H1 (cell line): Measurements from ENCODE around the gene SLC6A6. TPM values are rescaled to one million over a fixed set of nuclear protein-coding genes. Genes with fewer than 3 reads are reported as not detected.

Experiments
- CTCF ChIA-PET: fragments of 300-600 bp; sonication (Branson Sonifier 250); formaldehyde crosslinking; loops from one replicate; lab custom pipeline; 2021; ENCODE audit not compliant: partially characterized antibody; lab: Charles Lee
- POLR2A ChIA-PET: fragments of 300-600 bp; sonication (Branson Sonifier 250); formaldehyde crosslinking; loops from one replicate; lab custom pipeline; 2021; ENCODE audit warnings: inconsistent platforms; ENCODE audit not compliant: partially characterized antibody; lab: Charles Lee
- DNase-seq, 2 experiments: peaks; one replicate each; pipeline versions ENCODE4 v3.0.0 to v3.0.0-alpha.2; 2010 to 2022; ENCODE audit warnings: low spot score in 2 of 2, low read depth in 1 of 2, mixed read lengths in 1 of 2
- FAIRE-seq: peaks from 2 replicates; lab custom pipeline; 2011; peaks lifted over from hg19 to GRCh38; lab: Jason Lieb, UNC
- H2AFZ ChIP-seq: 2 replicates; pipeline ENCODE4 v1.8.1; 2012; ENCODE audit warnings: low read length, inconsistent platforms
- H2AK5ac ChIP-seq: 2 replicates; pipeline ENCODE4 v1.6.1; 2013; ENCODE audit warnings: low read depth, low read length
- H2BK120ac ChIP-seq: replicated peaks from 2 replicates; pipeline ENCODE3; 2013; ENCODE audit warnings: low read depth, low read length, inconsistent platforms
- H2BK12ac ChIP-seq: 2 replicates; pipeline ENCODE4 v1.6.1; 2013; ENCODE audit warnings: low read depth, low read length
- H2BK15ac ChIP-seq: 2 replicates; pipeline ENCODE4 v1.6.1; 2013; ENCODE audit warnings: low read length
- H2BK20ac ChIP-seq: 2 replicates; pipeline ENCODE4 v1.6.1; 2013; ENCODE audit warnings: low read length
- H2BK5ac ChIP-seq: 2 replicates; pipeline ENCODE4 v1.6.1; 2013; ENCODE audit warnings: low read depth, low read length
- H3K14ac ChIP-seq: 2 replicates; pipeline ENCODE4 v1.6.1; 2013; ENCODE audit warnings: inconsistent platforms; ENCODE audit not compliant: insufficient read length
- H3K18ac ChIP-seq: 2 replicates; pipeline ENCODE4 v1.6.1; 2013; ENCODE audit warnings: low read length; ENCODE audit errors: extremely low read depth
- H3K23ac ChIP-seq: 2 replicates; pipeline ENCODE4 v1.6.1; 2013; ENCODE audit warnings: inconsistent platforms; ENCODE audit not compliant: insufficient read length
- H3K23me2 ChIP-seq: 2 replicates; pipeline ENCODE4 v1.6.1; 2013; ENCODE audit warnings: low read depth, low read length
- H3K27ac ChIP-seq: 2 replicates; pipeline ENCODE4 v1.6.1; 2011; ENCODE audit warnings: low read depth, low read length, inconsistent platforms
- H3K27me3 ChIP-seq, 4 experiments: replicated peaks in 1 of 4; 1 replicate in 1 of 4; 2 replicates in 3 of 4; pipeline versions ENCODE4 v1.6.1 to v1.8.1; 2011 to 2013; ENCODE audit warnings: low read length in 3 of 4, mild to moderate bottlenecking in 3 of 4, inconsistent platforms in 2 of 4, mixed read lengths in 2 of 4, moderate library complexity in 1 of 4; ENCODE audit not compliant: control insufficient read depth in 3 of 4, insufficient read depth in 3 of 4; ENCODE audit errors: extremely low read depth in 1 of 4
- H3K36me3 ChIP-seq, 4 experiments: 2 replicates each; pipeline versions ENCODE4 v1.6.1 to v1.8.1; 2011 to 2013; ENCODE audit warnings: mild to moderate bottlenecking in 4 of 4, low read length in 3 of 4, moderate library complexity in 2 of 4, control low read depth in 1 of 4, inconsistent platforms in 1 of 4; ENCODE audit not compliant: insufficient read depth in 4 of 4, control insufficient read depth in 2 of 4
- H3K4ac ChIP-seq: replicated peaks from 2 replicates; pipeline ENCODE3; 2013; ENCODE audit warnings: low read length, low read depth, mixed read lengths, inconsistent platforms; ENCODE audit not compliant: insufficient read length
- H3K4me1 ChIP-seq, 4 experiments: replicated peaks in 1 of 4; 1 replicate in 1 of 4; 2 replicates in 3 of 4; pipeline versions ENCODE4 v1.6.1 to v1.8.1; 2011 to 2013; ENCODE audit warnings: low read length in 3 of 4, inconsistent platforms in 2 of 4, mixed read lengths in 1 of 4; ENCODE audit not compliant: insufficient read depth in 4 of 4, control insufficient read depth in 3 of 4
- H3K4me2 ChIP-seq, 2 experiments: 2 replicates each; pipeline versions ENCODE4 v1.6.1 to v1.8.1; 2011 to 2013; ENCODE audit warnings: low read depth in 2 of 2, low read length in 2 of 2, control low read depth in 1 of 2, inconsistent platforms in 1 of 2, mild to moderate bottlenecking in 1 of 2; ENCODE audit not compliant: insufficient read depth in 1 of 2
- H3K4me3 ChIP-seq, 4 experiments: fragments of 200-600, 300-600 bp in 1 of 4; sonication (generic), shearing (Covaris generic), sonication (Bioruptor Twin) in 1 of 4; 2 replicates each; pipeline versions ENCODE4 v1.5.1 to v1.8.1; 2011 to 2016; ENCODE audit warnings: low read length in 4 of 4, low read depth in 3 of 4, control low read depth in 2 of 4, inconsistent platforms in 2 of 4, mild to moderate bottlenecking in 2 of 4, mixed read lengths in 1 of 4, moderate library complexity in 1 of 4; ENCODE audit not compliant: insufficient read depth in 2 of 4; ENCODE audit errors: extremely low read depth in 1 of 4
- H3K56ac ChIP-seq: replicated peaks from 2 replicates; pipeline ENCODE3; 2013; ENCODE audit warnings: low read depth, mild to moderate bottlenecking, mixed read lengths, low read length, inconsistent platforms; ENCODE audit not compliant: insufficient read length
- H3K79me1 ChIP-seq: 2 replicates; pipeline ENCODE4 v1.6.1; 2013; ENCODE audit warnings: low read depth, low read length, control low read depth
- H3K79me2 ChIP-seq, 2 experiments: 2 replicates each; pipeline versions ENCODE4 v1.6.1 to v1.8.1; 2012 to 2013; ENCODE audit warnings: low read length in 2 of 2, mild to moderate bottlenecking in 2 of 2, inconsistent platforms in 1 of 2; ENCODE audit not compliant: insufficient read depth in 2 of 2, control insufficient read depth in 1 of 2
- H3K9ac ChIP-seq, 4 experiments: replicated peaks in 1 of 4; 1 replicate in 1 of 4; 2 replicates in 3 of 4; pipeline versions ENCODE4 v1.6.1 to v1.8.1; 2011 to 2013; ENCODE audit warnings: low read depth in 3 of 4, low read length in 3 of 4, control low read depth in 2 of 4, mild to moderate bottlenecking in 2 of 4, moderate library complexity in 2 of 4, inconsistent platforms in 1 of 4; ENCODE audit errors: extremely low read depth in 1 of 4
- H3K9me3 ChIP-seq, 2 experiments: 2 replicates each; pipeline versions ENCODE4 v1.6.1 to v1.8.1; 2012 to 2013; ENCODE audit warnings: mild to moderate bottlenecking in 2 of 2, moderate library complexity in 2 of 2, control low read depth in 1 of 2, inconsistent platforms in 1 of 2, low read depth in 1 of 2, low read length in 1 of 2, mixed read lengths in 1 of 2; ENCODE audit not compliant: insufficient read depth in 2 of 2
- H4K20me1 ChIP-seq, 2 experiments: replicated peaks in 1 of 2; 2 replicates each; pipeline versions ENCODE3 to v1.8.1; 2011 to 2013; ENCODE audit warnings: inconsistent platforms in 2 of 2, low read length in 2 of 2, mild to moderate bottlenecking in 1 of 2; ENCODE audit not compliant: insufficient read depth in 2 of 2, control insufficient read depth in 1 of 2
- H4K5ac ChIP-seq: 2 replicates; pipeline ENCODE4 v1.6.1; 2013; ENCODE audit warnings: low read length, low read depth, mixed read lengths, inconsistent platforms; ENCODE audit not compliant: insufficient read length
- H4K8ac ChIP-seq: 2 replicates; pipeline ENCODE4 v1.8.0; 2013; ENCODE audit warnings: mild to moderate bottlenecking, moderate library complexity, low read length, inconsistent platforms; ENCODE audit not compliant: insufficient read depth; ENCODE audit errors: extremely low read depth
- H4K91ac ChIP-seq: replicated peaks from 2 replicates; pipeline ENCODE3; 2013; ENCODE audit warnings: low read length, mixed read lengths, inconsistent platforms; ENCODE audit not compliant: insufficient read length
- PHF8 ChIP-seq: fragments of 200-600 bp; sonication (generic); conservative IDR thresholded peaks from 2 replicates; pipeline ENCODE4 v1.7.1; 2012; ENCODE audit warnings: low read depth, mild to moderate bottlenecking, inconsistent platforms, low read length, moderate library complexity
- WGBS, 2 experiments: shearing (Covaris generic) in 1 of 2; methylation state at CpG; one replicate each; pipeline versions ENCODE4 v1.1.6 to v1.1.7; 2013 to 2015; ENCODE audit warnings: low lambda C conversion rate in 2 of 2, mixed read lengths in 2 of 2, inconsistent platforms in 1 of 2, low coverage in 1 of 2, missing lambda C conversion rate in 1 of 2; ENCODE audit not compliant: insufficient replicate concordance in 2 of 2, insufficient coverage in 1 of 2, insufficient read length in 1 of 2; ENCODE audit errors: extremely low coverage in 1 of 2, missing lambda C conversion rate in 1 of 2; 5-methylcytosine and 5-hydroxymethylcytosine counted together
- polyA plus RNA-seq, 7 experiments: library from polyadenylated mRNA; depleted of rRNA in 3 of 7; stranded (reverse) in 5 of 7; unstranded in 2 of 7; fragments of >200 nt in 5 of 7; fragments of 200-250 nt in 2 of 7; gene quantifications; 1 replicate in 5 of 7; 2 replicates in 1 of 7; 4 replicates in 1 of 7; pipeline versions ENCODE4 v1.2.1 to v1.2.3, GENCODE V29; 2011 to 2013; ENCODE audit warnings: missing spikeins in 2 of 7, mixed read lengths in 2 of 7
- total RNA-seq: library from RNA; stranded (reverse); fragmentation: NEBNext Ultra II Directional; extraction: Animal tissue kit (Norgen Biotek cat#: 25700); gene quantifications from 2 replicates; pipeline ENCODE4 v1.2.1, GENCODE V29; 2021

SLC6A6 gene
- total and polyA plus RNA-seq, 2 of the 8 experiments (the other 6 are each of a cell fraction or from before 2014, with no cell fraction given) = 66.2 to 144 TPM

- Histone ChIP-seq H2BK15ac (no peak overlapping the region), H4K20me1 (no peaks in the 10 kb centered on the region), H3K23me2 (no peaks in the 10 kb centered on the region), H2AFZ (no peak overlapping the region), H3K23ac (no peak overlapping the region), H3K9me3 (no peaks in the 10 kb centered on the region), H3K4ac (no peak overlapping the region), H3K9ac (no peak overlapping the region), H3K18ac (no peak overlapping the region), H2BK120ac (no peak overlapping the region), H3K79me1 (no peaks in the 10 kb centered on the region), H4K8ac (no peak overlapping the region), H4K5ac (no peak overlapping the region), H3K27ac (no peak overlapping the region), H3K56ac (no peak overlapping the region), H3K4me2 (no peak overlapping the region), H4K91ac (no peak overlapping the region), H3K36me3 (no peaks in the 10 kb centered on the region), H3K4me3 (no peak overlapping the region), H2BK5ac (no peak overlapping the region), H3K14ac (no peak overlapping the region), H2BK20ac (no peak overlapping the region), H2BK12ac (no peak overlapping the region), H3K79me2 (no peaks in the 10 kb centered on the region), H3K4me1 (peaks cover 0 to 6% (median 5%) of the 10 kb centered on the region in 4 experiments; a peak in 4 of 7 replicates), H2AK5ac (no peak overlapping the region), H3K27me3 (no peaks in the 10 kb centered on the region)
- FAIRE-seq (no peak), DNase-seq (no peak)
- 54% methylated on average over 3 of the region's 3 CpGs; no CpG with 5 or more reads in 1 of the 2 experiments for WGBS, 2 experiments
- ChIA-PET CTCF (interaction anchor here (0.6 to 11.6 kb wide), 44 partner anchors 10 to 419 kb away, joined by 3 to 280 read pairs (median 5); partner anchors contain the start of gene GRIP2), POLR2A (interaction anchor here (0.8 to 1.7 kb wide), 5 partner anchors 11 to 40 kb away, joined by 3 to 7 read pairs (median 3); no protein-coding TSS in a partner anchor)
- TF ChIP-seq PHF8 = no peak
Measured at GRCh38 chr3:14508505-14508819, 106.1 kb downstream of the SLC6A6 start.
